ENCODE measurements around the gene GMNN.
"Not testable (repeated sequence)": the region's sequence is repeated elsewhere in the genome, so short reads cannot be mapped to it uniquely, and the experiment has no call there.

- not testable (repeated sequence) for TF ChIP-seq POLR2A, CTCF (IDR thresholded peaks at IDR 0.05)
These were observed 44.1 kb upstream of the GMNN start for GRCh38 chr6:24730653-24731052.

Measured in body of pancreas (tissue), 4 donors.